HG02610 (cell line): Measurements from ENCODE around the gene FTHL17.

Experiments
- ATAC-seq: cut with Tn5 transposase; IDR thresholded peaks from one replicate; pipeline ENCODE4 v1.9.1; 2021; ENCODE audit warnings: mild to moderate bottlenecking, moderate library complexity; ENCODE audit not compliant: unreplicated experiment

The FTHL17 gene

GRCh38 chrX:31071725-31072124, at the start of gene FTHL17:
Gene FTHL17, minus strand, starts transcription at chrX:31072041. Its CDS starts 88 bp downstream, at chrX:31071953.
- no peak for ATAC-seq

DNA sequence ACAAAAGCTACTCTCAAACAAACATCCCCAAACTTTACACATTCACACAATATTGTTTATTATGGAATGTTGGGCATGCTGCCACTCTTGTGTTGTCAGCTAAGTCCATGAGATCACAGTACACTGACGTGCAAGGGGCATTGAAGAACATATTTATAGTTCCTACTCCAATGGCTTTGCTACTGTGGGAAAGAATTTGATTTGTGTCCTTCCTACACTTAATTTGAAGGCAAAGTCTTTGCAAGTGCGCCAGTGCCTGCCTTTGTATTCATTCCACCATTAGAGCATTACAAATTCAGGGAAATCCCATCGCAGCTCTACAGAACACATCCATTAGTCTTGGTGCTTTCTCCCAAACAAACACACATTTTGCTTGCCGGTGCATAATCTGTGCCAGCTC, 45.4 kb upstream of the FTHL17 start:
- ATAC-seq: no peak

GRCh38 chrX:31115398-31115797, 43.6 kb upstream of the FTHL17 start:
- no peak for ATAC-seq

DNA sequence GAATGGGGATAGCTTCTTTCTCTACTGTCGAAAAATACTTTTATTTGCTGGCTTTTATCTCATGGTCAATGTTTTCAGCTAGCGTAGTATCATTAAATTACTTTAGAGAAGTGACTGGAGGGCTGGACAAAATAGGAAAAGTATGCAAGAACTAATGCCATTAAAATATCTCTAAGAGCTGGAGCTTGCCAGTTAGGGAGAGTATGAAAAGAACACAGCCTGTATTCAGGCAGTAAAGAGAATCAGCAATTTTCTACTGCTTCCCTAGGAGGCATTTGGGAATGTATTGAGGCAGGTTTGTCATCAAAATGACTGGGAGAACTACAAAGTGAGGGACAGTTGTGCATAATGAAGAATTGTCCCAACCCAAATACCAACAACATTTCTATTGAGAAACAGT, 43.0 kb upstream of the FTHL17 start:
- no peak for ATAC-seq

- no peak for ATAC-seq
Measured at GRCh38 chrX:31112226-31112999, 40.6 kb upstream of the FTHL17 start.

DNA sequence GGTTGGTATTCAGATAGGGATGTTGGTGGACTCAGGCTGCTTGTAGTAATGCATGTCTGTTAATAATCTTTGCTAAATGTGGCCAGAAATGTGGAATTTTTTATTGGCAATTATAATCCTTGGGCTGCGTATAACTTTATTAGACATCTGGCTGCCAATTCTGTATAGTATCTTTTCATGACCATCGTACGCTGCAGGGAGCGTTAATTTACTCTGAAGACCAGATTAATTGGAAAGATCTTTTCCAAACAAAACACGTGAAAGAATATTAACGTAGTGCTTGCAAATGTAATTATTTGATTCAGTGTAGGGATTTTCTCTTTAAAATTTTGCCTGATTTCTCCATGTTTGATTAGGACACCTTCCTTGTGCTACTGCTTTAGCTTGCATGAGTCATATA, 38.8 kb upstream of the FTHL17 start:
- ATAC-seq: no peak

- peak; percentile 87 for ATAC-seq
Measured at GRCh38 chrX:31099536-31100090, 27.8 kb upstream of the FTHL17 start.

DNA sequence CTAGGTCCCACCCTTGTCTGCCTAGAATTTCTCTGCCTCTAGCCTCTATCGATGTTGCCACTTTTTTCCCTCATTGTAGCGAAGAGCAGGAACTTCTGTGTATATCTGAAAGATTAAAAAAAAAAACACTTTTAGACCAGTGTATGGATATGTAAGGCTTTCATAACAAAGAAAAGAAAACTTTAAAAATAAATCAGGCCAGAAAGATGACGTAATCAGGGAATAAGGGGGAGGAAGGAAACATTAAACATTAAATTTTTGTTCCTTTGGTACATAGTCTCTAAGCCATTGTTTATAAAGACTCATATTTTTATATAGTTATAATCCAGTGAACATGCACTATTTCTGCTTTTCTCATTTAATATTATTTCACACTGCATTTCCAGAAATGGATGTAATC, 26.2 kb upstream of the FTHL17 start:
- no peak for ATAC-seq

DNA sequence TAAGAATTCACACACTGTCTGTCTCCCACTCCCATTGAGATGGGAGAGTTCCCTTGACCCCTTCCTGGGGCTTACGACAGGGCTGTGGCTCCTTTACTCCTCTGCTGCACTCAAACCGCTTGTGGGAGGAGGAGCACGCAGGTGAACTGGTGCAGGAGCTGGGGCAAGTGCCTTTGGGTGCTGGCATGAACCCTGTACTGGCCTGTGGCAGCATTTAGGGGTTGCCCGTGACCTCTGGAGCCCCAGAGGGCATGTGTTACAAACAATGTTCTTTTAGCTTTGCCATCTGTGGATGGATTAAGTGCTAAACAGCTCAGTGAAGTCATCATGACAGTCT, 21.8 kb upstream of the FTHL17 start:
- ATAC-seq: peak; percentile 11

- peak; percentile 89 for ATAC-seq
Measured at GRCh38 chrX:31092970-31093638, 21.3 kb upstream of the FTHL17 start.

DNA sequence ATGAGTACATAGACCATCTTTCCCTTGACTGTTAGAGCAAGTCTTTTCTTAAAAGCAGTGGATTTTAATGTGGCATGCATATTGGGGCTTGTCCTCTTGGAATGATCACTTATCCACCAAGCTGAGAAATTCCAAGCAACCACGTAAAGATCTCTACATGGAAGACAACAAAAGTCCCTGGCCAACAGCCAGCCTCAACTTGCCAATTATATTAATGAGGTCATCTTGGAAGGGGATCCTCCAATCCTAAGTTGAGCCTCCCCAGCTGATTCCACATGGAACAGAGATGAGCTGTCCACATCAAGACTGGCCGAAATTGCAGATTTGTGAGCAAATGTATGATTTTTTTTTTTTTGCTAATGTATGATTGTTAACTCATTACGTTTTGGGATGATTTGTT, 20.6 kb upstream of the FTHL17 start:
- ATAC-seq: peak; percentile 18

DNA sequence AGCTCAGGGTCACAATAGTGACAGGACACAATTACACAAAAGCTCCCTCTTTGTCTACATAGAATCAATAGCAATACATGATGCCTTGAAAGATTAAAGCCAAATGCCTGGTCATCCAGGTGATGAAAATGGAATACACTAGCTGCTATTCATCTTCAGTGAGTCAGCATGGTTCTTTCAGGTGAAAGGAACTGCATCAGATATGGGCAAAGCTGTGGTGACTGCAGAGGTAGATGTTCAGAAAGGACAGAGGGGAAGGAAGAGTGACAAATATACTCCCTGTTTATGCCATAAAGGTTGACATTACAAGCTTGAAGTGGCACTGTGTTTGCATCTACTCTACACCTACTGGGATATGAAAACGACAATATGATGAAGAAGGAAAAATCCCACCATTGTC, 20.0 kb upstream of the FTHL17 start:
- no peak for ATAC-seq

DNA sequence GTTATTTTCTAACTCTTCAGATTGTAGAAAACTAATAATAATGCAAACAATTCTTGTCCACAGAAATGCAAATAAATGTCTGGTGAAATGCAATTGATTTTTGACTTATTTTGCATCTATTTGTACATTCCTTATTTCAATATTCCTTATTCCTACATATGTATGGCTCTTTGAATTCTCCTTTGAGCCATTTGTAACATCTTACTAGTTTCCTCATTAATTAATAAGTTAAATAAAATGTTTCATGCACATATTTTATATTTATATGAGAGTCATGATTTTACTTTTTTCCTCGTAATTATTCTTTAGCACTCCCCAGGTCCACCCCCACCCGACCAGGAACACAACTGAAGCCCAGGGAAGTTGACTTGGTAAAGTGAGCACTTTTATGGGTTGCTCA, 2.7 kb upstream of the FTHL17 start:
- ATAC-seq: no peak

DNA sequence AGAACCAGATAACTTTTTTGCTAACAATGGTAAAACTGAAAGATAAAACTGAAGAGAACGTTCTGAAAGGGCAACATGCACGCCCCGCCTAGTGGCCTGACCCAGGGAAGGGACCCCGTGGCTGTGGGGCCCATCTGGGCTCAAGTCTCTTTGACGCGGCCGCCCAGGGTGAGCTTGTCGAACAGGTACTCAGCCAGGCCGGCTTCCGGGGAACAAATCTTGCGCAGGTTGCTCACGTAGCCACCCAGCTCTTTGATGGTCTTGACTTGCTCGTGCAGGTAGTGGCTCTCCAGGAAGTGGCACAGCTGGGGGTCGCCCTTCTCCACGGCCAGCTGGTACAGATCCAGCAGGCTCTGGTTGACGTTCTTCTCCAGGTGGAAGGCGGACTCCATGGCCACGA, 579 bp downstream of the FTHL17 start:
- no peak for ATAC-seq

GRCh38 chrX:31070057-31070468, 1.8 kb downstream of the FTHL17 start:
- peak; percentile 86 for ATAC-seq

- no peak for ATAC-seq
Measured at GRCh38 chrX:31063114-31063513, 8.7 kb downstream of the FTHL17 start.

DNA sequence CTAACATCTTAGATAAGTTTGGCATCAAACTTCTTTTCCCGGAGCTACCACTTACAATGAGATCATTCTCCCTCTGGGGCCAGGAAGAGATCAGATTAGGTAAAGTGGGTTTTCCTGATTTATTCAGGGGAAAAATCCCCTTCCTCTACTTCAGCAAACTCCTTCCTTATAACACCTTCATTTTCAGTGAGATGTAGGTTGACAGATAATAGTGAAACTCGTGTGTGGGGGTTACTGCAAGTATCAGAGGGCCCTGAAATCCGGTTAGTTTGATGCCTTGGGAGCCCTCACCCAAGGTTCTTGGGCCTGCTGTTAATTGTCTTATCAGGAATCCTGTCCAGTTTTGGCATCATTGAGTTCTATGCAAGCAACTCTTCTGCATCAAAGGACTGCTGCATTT, 10.8 kb downstream of the FTHL17 start:
- peak; percentile 85 for ATAC-seq

DNA sequence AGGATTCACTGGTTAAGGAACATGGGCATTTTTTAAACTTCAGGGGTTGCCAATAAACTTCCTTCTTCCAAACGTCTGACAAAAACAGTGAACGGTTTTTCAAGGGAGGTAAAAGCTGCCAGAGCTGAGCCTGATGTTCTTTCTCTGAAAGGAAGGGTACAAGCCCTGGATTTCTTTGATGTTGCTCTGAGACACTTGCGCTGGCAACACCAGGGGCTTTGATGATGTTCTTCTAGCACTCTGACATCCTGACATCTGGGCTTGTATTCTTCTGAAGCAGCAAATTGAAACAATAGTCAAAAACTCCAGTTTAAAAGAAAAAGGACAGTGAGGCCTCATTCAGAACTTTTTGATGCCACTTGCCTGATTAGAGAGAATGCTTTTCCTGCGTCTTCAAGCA, 11.8 kb downstream of the FTHL17 start:
- no peak for ATAC-seq

GRCh38 chrX:31058284-31058683, 13.6 kb downstream of the FTHL17 start:
- ATAC-seq: no peak

- ATAC-seq: no peak
Measured at GRCh38 chrX:31057691-31058090, 14.2 kb downstream of the FTHL17 start.

DNA sequence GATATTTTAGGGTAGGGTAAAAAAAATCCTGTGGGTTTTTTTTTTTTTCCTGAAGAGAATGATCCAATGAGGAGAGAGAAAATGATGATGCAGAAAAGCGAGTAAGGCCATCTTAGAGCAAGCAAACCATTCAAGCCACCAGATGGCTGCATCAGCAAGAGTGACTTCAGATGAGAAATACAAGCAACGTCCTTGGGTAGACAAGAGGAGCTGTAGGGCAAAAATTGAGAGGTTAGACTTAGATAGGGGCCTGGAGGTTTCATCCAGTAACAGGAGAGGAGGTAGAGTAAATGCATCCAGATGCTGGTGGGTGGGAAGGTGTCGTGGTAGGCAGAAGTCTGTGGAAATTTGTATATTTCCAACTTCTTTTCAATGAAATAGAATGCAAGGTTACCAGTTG, 14.6 kb downstream of the FTHL17 start:
- no peak for ATAC-seq

DNA sequence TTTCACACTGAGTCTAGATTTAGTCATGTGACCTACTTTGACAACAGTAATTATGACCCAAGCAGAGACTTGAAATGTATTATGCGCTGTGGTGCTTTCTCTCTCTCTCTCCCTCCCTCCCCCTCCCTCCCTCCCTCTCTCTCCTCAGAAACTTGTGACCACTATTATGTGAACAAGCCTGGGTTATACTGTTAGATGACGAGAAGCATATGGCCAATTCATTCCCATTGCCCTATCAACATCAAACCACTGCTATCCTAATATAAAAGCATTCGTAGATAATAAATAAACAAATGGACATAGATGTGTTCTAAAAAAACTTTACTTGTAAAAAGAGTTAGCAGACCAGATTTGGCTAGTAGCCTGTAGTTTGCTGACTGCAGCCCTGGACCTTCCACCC, 18.2 kb downstream of the FTHL17 start:
- no peak for ATAC-seq
